ACHN (cell line): ENCODE results near the gene TP53TG3F.
"Not testable (repeated sequence)": the region's sequence is repeated elsewhere in the genome, so short reads cannot be mapped to it uniquely, and the experiment has no call there.

Source experiments
- DNase-seq: peaks from one replicate; pipeline ENCODE4 v3.0.0-alpha.2; 2015
- in situ Hi-C: cut with HindIII; loops from 2 replicates; pipeline ENCODE4 v1.10.0; 2017; ENCODE audit warnings: low sequenced_read_pairs, low pct_ligation_motif_present, low pct_unique_long_range_greater_than_20kb

The TP53TG3F gene, protein sequence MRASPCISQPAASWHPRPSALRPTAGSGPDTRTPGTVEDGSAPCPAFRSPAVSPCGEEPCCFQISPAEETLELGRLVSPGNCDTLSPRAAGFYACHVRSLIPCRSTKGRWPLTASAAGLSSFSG

DNA sequence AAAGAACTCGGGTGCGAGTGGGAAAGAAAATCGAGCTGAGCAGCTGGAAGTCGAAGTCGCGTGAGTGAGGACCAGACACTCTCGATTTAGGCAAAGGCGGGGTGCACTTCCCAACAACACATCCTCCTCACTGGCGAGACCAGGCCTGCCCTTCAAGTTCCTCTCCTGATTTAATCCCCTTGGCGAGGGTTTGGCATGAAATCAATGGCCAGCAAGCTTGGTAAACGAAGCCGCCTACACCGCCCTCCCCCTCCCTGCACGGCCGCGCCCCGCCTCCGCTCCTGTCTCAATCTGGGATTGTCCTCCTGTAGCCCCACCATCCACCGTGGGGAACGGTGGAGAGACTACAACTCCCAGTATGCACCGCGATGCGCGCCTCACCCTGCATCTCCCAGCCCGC is at the start of gene TP53TG3F:
Gene TP53TG3F, plus strand, starts transcription at position 301 of the 400 bp plus-strand sequence. Its CDS starts 68 bp downstream, at position 369.
- in situ Hi-C loops, DNase-seq: not testable (repeated sequence)

DNA sequence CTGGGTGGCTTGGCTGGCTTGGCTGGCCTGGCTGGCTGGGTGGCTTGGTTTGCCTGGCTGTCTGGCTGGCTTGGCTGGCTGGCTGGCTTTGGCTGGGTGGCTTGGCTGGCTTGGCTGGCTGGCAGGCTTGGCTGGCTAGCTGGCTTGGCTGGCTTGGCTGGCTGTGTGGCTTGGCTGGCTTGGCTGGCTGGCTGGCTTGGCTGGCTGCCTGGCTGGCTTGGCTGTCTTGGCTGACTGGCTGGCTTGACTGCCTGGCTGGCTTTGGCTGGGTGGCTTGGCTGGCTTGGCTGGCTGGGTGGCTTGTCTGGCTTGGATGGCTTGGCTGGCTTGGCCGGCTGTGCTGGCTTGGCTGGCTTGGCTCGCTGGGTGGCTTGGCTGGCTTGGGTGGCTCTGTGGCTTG is 32.2 kb downstream of the TP53TG3F start:
- in situ Hi-C loops: not testable (repeated sequence)

GRCh38 chr16:33507231-33507630 is 47.8 kb downstream of the TP53TG3F start:
- in situ Hi-C loops: not testable (repeated sequence)

More for the DNA sequence above, 32.2 kb downstream of the TP53TG3F start:
- DNase-seq: not testable (repeated sequence)

GRCh38 chr16:33509070-33509469 is 49.7 kb downstream of the TP53TG3F start:
- in situ Hi-C loops, DNase-seq: not testable (repeated sequence)

More at GRCh38 chr16:33507231-33507630, 47.8 kb downstream of the TP53TG3F start:
- not testable (repeated sequence) for DNase-seq

DNA sequence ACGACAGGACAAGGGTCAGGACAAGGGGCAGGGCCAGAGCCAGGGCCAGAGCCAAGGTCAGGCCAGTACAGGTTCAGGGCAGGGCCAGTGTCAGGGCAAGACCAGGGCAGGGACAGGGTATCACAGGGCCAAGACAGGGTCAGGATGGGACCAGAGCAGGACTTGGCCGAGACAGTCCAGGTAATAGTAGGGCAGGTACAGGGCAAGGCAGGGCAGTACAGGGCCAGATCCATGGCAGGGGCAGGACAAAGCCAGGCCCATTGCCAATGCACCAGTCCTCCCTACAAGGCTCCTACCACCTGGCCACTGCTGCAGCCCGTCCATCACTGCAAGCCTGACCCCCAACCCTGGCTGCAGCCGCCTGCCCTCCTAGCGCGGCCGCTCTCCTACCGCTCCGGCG is 50.5 kb downstream of the TP53TG3F start:
- DNase-seq, in situ Hi-C loops: not testable (repeated sequence)
